ENCODE results near the gene ALMS1.
"Not testable (repeated sequence)": the region's sequence is repeated elsewhere in the genome, so short reads cannot be mapped to it uniquely, and the experiment has no call there.

Gene ALMS1

DNA sequence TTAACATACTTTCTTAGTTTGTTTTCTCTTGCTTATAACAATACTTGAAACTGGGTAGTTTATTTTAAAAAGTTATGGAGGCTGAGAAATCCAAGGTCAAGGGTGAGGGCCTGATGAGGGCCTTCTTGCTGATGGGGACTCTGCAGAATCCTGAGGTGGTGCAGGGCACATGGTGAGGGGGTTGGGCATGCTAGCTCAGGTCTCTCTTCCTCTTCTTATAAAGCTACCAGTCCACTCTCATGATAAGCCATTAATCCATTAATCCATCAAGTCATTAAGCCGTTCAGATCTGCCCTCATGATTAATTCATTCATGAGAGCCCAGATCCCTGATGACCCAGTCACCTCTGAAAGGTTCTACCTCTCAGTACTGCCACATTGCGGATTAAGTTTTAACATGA, 21.4 kb downstream of the ALMS1 start:
- peak; percentile 10 to 55 for DNase-seq

DNA sequence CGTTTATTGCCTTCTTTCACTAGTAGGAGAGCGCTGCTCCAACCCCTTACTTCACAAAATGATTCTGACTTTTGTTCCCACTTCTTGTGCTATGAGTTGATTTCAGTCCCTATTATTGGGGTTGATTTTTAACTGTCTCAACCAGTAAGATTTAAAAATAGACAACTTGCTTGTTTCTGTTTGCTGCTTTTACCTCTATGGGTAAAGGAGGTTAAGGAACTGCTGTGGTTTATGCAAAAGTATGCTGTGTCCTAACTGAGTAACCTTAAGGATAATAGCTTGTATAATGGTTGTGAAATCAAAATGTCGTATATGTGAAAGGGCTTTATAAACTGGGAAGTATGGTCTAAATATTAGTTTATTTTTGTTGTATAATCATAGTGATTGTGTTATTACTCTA, 22.6 kb downstream of the ALMS1 start:
- no peak for DNase-seq

DNA sequence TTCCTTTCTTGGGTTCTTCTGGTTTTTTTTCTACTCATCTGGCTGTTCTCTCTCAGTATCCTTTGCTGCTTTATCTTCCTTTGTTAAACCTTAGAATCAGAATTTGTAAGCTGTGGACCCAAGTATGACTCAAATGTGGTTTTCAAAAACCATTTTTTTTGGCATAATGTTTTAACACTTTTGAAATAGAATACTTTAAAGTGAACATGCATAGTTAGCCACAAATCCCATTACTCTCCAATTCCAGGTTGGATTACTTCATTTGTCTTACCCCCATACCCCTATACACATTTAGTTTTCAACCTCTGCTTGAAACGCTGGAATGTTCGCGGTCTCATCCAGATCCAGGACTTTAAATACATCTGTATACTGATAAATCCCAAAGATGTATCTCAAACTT, 29.1 kb downstream of the ALMS1 start:
- DNase-seq: no peak

GRCh38 chr2:73415906-73416305, 30.3 kb downstream of the ALMS1 start:
- DNase-seq: no peak

DNA sequence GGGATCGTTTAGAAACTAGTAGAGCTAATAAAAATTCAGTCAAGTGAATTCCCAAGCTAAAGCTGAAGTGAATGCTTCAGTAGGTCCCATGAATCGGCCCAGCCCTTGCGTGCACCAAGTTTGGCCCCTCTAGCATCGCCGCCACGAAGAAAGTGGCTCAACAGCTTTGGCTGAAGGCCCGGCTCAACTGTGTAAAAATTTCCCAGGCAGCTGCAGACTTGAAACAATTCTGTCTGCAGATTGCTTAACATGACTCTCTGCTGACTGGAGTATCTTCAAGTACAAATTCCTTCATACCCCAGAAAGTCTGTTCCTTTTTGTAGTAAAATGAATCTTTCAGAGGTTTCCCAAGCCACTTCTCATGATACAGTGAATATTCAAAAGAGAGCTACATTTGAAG, 32.7 kb downstream of the ALMS1 start:
- no peak for DNase-seq

- DNase-seq: no peak
Observed at GRCh38 chr2:73423913-73424312, 38.3 kb downstream of the ALMS1 start.

- no peak for DNase-seq
Observed at GRCh38 chr2:73426176-73426575, 40.5 kb downstream of the ALMS1 start.

GRCh38 chr2:73436019-73436418, 50.4 kb downstream of the ALMS1 start:
- no peak for DNase-seq

GRCh38 chr2:73444202-73444601, 58.6 kb downstream of the ALMS1 start:
- no peak for DNase-seq

GRCh38 chr2:73448856-73449255, 63.2 kb downstream of the ALMS1 start:
- no peak for DNase-seq

- no peak for DNase-seq
Observed at GRCh38 chr2:73449404-73449803, 63.8 kb downstream of the ALMS1 start.

GRCh38 chr2:73451263-73451972, 65.8 kb downstream of the ALMS1 start:
- DNase-seq: no peak

- DNase-seq: no peak
Observed at GRCh38 chr2:73457982-73458381, 72.3 kb downstream of the ALMS1 start.

DNA sequence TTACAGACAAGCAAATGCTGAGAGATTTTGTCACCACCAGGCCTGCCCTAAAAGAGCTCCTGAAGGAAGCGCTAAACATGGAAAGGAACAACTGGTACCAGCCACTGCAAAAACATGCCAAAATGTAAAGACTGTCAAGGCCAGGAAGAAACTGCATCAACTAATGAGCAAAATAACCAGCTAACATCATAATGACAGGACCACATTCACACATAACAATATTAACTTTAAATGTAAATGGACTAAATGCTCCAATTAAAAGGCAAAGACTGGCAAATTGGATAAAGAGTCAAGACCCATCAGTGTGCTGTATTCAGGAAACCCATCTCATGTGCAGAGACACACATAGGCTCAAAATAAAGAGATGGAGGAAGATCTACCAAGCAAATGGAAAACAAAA, 76.8 kb downstream of the ALMS1 start:
- DNase-seq: not testable (repeated sequence)

GRCh38 chr2:73468376-73468775, 82.7 kb downstream of the ALMS1 start:
- DNase-seq: no peak

DNA sequence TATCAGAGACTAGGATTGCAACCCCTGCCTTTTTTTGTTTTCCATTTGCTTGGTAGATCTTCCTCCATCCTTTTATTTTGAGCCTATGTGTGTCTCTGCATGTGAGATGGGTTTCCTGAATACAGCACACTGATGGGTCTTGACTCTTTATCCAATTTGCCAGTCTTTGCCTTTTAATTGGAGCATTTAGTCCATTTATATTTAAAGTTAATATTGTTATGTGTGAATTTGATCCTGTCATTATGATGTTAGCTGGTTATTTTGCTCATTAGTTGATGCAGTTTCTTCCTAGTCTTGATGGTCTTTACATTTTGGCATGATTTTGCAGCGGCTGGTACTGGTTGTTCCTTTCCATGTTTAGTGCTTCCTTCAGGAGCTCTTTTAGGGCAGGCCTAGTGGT, 98.2 kb downstream of the ALMS1 start:
- not testable (repeated sequence) for DNase-seq

- no peak for DNase-seq
Observed at GRCh38 chr2:73487112-73487657, 101.5 kb downstream of the ALMS1 start.

GRCh38 chr2:73488079-73488478, 102.4 kb downstream of the ALMS1 start:
- DNase-seq: no peak

GRCh38 chr2:73489053-73489452, 103.4 kb downstream of the ALMS1 start:
- DNase-seq: no peak

GRCh38 chr2:73494031-73494430, 108.4 kb downstream of the ALMS1 start:
- no peak for DNase-seq

DNA sequence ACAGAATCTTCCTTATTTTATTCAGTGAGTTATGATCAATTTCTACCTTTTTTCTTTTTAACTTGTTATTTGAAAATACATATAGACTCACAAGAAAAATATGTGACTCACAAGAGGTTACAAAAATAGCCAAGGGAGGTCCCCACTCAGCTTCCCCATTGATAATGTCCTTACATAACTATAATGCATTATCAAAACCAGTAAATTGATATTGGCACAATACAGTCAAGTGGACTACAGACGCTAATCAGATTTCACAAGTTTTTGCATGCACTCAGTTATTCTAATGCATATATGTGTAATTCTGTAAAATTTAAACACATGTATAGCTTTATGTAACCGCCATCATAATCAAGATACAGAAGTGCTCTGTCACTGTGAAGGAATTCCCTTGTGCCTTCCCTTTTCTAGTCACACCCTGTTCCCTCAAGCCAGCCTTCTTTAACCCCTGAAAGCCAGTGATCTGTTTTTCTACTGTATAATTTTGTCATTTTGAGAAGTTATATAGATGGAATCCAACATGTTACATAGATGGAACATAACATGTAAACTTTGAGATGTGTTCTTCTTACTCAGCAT, 118.4 kb downstream of the ALMS1 start:
- DNase-seq: no peak

DNA sequence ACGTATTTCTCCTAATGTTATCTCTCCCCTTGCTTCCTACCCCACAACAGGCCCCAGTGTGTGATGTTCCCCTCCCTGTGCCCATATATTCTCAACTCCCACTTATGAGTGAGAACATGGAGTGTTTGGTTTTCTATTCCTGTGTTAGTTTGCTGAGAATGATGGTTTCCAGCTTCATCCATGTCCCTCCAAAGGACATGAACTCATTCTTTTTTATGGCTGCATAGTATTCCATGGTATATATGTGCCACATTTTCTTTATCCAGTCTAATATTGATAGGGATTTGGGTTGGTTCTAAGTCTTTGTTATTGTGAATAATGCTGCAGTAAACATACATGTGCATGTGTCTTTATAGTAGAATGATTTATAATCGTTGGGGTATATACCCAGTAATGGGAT, 119.2 kb downstream of the ALMS1 start:
- DNase-seq: not testable (repeated sequence)

GRCh38 chr2:73510470-73510869, 124.8 kb downstream of the ALMS1 start:
- DNase-seq: not testable (repeated sequence)

- DNase-seq: no peak
Observed at GRCh38 chr2:73516033-73516432, 130.4 kb downstream of the ALMS1 start.

DNA sequence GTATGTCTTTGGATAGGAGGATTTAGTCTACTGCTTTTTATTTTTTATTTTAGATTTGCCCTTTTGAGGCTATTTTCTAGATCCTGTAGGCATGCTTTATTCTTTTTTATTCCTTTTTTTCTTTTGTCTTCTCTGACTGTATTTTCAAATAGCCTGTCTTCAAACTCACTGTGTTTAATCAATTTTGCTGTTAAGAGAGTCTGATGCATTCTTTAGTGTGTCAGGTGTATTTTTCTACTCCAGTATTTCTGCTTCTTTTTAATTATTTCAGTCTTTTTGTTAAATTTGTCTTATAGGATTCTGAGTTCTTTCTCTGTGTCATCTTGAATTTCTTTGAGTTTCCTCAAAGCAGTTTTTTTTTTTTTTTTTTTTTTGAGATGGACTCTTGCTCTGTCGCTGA, 143.1 kb downstream of the ALMS1 start:
- DNase-seq: no peak
